Islet precursor cell (in vitro differentiated cells): ENCODE data around the gene UBXN10.
"Not testable (repeated sequence)": the region's sequence is repeated elsewhere in the genome, so short reads cannot be mapped to it uniquely, and the experiment has no call there.

ENCODE experiments used
- DNase-seq: peaks from one replicate; pipeline ENCODE4 v3.0.0-alpha.2; 2018

Gene UBXN10

GRCh38 chr1:20210736-20211460, 25.0 kb downstream of the UBXN10 start:
- no peak for DNase-seq

- DNase-seq: no peak
These were observed 25.6 kb downstream of the UBXN10 start for GRCh38 chr1:20211511-20211931.

- DNase-seq: no peak
These were observed 26.3 kb downstream of the UBXN10 start for GRCh38 chr1:20212085-20212684.

- peak; percentile 94 for DNase-seq
These were observed 26.9 kb downstream of the UBXN10 start for GRCh38 chr1:20212685-20213331.

- no peak for DNase-seq
These were observed 29.8 kb downstream of the UBXN10 start for GRCh38 chr1:20215716-20216115.

- DNase-seq: no peak
These were observed 30.7 kb downstream of the UBXN10 start for GRCh38 chr1:20216574-20216973.

GRCh38 chr1:20219053-20219452, 33.2 kb downstream of the UBXN10 start:
- DNase-seq: not testable (repeated sequence)

- DNase-seq: no peak
These were observed 34.1 kb downstream of the UBXN10 start for GRCh38 chr1:20220036-20220435.

- DNase-seq: no peak
These were observed 37.2 kb downstream of the UBXN10 start for GRCh38 chr1:20223106-20223505.

GRCh38 chr1:20223551-20224419, 37.9 kb downstream of the UBXN10 start:
- DNase-seq: no peak

GRCh38 chr1:20224546-20224945, 38.6 kb downstream of the UBXN10 start:
- DNase-seq: no peak

- DNase-seq: no peak
These were observed 41.8 kb downstream of the UBXN10 start for GRCh38 chr1:20227704-20228103.

GRCh38 chr1:20228314-20228825, 42.5 kb downstream of the UBXN10 start:
- no peak for DNase-seq

- no peak for DNase-seq
These were observed 43.3 kb downstream of the UBXN10 start for GRCh38 chr1:20229171-20229570.

GRCh38 chr1:20232564-20232963, 46.7 kb downstream of the UBXN10 start:
- peak; percentile 79 for DNase-seq

GRCh38 chr1:20233394-20233793, 47.5 kb downstream of the UBXN10 start:
- no peak for DNase-seq

- peak; percentile 80 for DNase-seq
These were observed 48.0 kb downstream of the UBXN10 start for GRCh38 chr1:20233866-20234265.

GRCh38 chr1:20234788-20235535, 49.1 kb downstream of the UBXN10 start:
- DNase-seq: no peak

- DNase-seq: no peak
These were observed 51.8 kb downstream of the UBXN10 start for GRCh38 chr1:20237646-20238045.

GRCh38 chr1:20240012-20240411, 54.1 kb downstream of the UBXN10 start:
- DNase-seq: no peak

GRCh38 chr1:20242890-20243479, 57.1 kb downstream of the UBXN10 start:
- no peak for DNase-seq
